Left lobe of liver (tissue), 2 donors: ENCODE measurements around the gene TRIM15. TPM values are rescaled to one million over a fixed set of nuclear protein-coding genes. Genes with fewer than 3 reads are reported as not detected.
"Not testable (repeated sequence)": the region's sequence is repeated elsewhere in the genome, so short reads cannot be mapped to it uniquely, and the experiment has no call there.

Experiments
- ATAC-seq: fragments of 200-7000 bp; cut with Tn5 transposase; one replicate; pipeline ENCODE4 v1.9.1; 2020; ENCODE audit warnings: mild to moderate bottlenecking, moderate library complexity
- DNase-seq: peaks from one replicate; pipeline ENCODE4 v3.0.0-alpha.2; 2020; ENCODE audit warnings: low spot score
- total RNA-seq: library from RNA; stranded (reverse); gene quantifications from one replicate; pipeline ENCODE4 v1.2.1, GENCODE V29; 2021
- donor health status: DM: no; HTN: no; CAD: no; lungs with moderate emphysema.
- donor health status: DM: no; HTN: yes; CAD: no.

TRIM15 gene
- total RNA-seq, 1 donor from 2014 or later = 3.0 TPM

DNA sequence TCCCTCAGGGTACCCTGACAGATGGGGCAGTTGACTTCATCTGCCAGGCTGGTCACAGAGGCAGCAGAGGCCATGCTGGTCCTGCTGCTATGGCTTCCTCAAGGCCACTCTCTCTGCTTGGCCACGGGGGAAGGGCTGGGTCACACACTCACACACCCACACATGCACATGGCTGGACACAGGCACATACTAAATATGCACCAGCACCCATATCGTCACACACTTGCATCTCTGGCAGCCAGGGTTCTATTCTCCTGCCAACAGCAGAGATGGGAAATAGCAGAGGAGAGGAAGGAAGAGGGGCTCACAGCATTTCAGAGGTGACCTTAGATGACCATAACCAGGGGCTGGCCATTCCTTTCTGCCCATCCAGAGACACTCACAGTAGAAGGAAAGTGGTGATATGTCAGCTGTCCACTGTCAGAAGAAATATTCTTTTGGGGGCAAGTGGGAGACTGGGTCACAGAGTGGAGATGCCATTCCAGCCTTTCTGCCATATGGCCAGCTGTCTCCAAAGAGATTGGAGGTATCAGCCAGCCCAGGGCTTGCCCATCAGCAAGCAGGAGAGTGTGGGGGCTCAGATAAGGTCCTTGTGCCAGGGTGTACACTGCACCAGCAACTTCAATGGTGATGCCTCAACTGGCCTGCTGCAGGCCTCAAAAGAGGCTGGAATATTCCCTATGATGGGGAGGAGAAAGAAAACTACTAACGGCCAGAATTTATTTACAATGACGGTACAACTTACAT, 2.4 kb upstream of the TRIM15 start, which contains the start of gene TRIM10:
TSS of gene TRIM10 (minus strand) at position 427 of the 747 bp plus-strand sequence. CDS start at position 74, 353 bp downstream.
- ATAC-seq (no peak), DNase-seq (no peak)

GRCh38 chr6:30162265-30163089, 869 bp upstream of the TRIM15 start:
- DNase-seq = no peak

DNA sequence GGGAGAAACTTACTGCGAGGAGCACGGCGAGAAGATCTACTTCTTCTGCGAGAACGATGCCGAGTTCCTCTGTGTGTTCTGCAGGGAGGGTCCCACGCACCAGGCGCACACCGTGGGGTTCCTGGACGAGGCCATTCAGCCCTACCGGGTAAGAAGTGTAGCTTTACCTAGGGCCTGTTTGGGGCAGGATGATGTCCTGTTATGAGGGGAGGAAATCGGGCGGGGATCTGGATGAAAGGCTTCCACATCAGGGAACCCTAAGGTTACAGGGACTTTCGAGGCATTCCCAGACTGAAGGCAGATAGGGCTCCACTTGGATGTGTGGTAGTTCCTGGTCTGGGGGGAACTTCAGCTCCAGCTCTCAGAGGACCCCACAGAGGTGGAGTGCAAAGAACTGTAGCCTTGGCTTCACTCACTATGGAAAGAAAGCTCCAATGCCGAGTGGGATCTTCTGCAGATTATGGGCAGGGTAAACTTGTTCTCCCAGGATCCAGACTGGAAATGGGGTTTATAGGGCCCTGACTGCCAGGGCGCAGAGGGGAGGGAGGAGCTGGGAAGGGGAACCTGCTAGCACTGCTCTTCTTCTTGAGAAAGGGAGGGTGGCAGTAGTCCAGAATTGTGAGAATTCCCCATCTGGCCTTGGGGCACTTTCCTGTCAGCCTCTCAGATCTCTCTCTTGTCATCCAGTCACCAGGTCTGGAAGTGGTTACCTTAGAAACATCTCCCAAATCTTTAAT, 740 bp downstream of the TRIM15 start:
- DNase-seq = no peak
- peak; percentile 16 for ATAC-seq

More at GRCh38 chr6:30162265-30163089, 869 bp upstream of the TRIM15 start:
- ATAC-seq = no peak

DNA sequence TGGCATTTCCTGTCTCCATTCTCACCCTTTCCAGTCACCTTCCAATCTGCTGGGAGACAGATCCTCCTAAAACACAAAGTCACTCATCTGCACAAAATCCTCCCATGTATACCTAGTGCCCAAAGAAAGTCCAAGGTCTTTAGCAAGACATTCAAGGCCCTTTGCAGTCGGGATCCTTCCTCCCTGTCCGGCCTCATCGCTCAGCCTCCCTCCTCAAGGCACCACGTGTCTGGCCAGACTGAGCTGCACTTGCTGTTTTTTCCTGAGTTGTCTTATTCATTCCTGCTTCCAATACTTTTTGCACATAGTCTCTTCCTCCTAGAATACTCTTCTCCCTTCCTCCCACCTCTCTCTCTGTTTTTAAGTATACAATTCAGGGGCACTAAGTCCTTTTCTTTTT, 1.4 kb downstream of the TRIM15 start:
- no peak for ATAC-seq
- DNase-seq = no peak

- ATAC-seq, DNase-seq: not testable (repeated sequence)
Observed at GRCh38 chr6:30165238-30165637, 1.9 kb downstream of the TRIM15 start.

DNA sequence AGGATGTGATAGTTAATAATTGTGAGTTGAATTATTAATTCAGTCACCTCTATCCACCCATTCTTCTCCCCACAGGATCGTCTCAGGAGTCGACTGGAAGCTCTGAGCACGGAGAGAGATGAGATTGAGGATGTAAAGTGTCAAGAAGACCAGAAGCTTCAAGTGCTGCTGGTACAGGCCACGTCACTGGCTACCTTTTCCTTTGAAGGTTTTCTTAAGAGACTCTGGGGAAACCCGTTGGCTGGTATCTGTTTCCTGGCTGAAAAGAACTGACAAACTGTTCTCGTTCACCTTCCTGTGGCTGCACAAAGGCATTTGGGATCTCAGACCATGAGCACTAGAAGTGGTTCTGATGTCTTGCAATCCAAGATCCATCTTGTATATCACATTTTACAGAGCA, 3.8 kb downstream of the TRIM15 start:
- DNase-seq (no peak), ATAC-seq (no peak)

DNA sequence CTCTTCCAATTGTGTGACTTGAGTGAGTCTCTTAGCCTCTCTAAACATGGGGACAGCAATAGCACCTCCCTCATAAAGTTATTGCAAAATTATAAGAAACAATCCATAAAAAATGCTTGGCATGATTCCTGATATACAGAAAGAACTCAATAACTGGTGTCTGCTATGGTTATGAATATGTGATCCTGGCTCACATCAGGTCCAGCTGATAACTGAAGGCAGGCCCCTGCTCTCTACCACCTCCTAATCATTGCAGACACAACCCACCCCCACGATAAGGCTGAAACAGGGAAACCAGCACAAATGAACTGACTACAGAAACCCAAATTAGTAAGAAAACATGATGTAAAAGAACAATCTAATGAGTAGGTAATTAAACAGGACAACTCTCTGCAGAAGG, 5.4 kb downstream of the TRIM15 start:
- DNase-seq (no peak), ATAC-seq (no peak)

- DNase-seq = no peak
Observed at GRCh38 chr6:30169658-30170614, 6.6 kb downstream of the TRIM15 start.

GRCh38 chr6:30171677-30172471, 8.5 kb downstream of the TRIM15 start:
- no peak for ATAC-seq
- DNase-seq = no peak

More at GRCh38 chr6:30169658-30170614, 6.6 kb downstream of the TRIM15 start:
- ATAC-seq = peak; percentile 95

DNA sequence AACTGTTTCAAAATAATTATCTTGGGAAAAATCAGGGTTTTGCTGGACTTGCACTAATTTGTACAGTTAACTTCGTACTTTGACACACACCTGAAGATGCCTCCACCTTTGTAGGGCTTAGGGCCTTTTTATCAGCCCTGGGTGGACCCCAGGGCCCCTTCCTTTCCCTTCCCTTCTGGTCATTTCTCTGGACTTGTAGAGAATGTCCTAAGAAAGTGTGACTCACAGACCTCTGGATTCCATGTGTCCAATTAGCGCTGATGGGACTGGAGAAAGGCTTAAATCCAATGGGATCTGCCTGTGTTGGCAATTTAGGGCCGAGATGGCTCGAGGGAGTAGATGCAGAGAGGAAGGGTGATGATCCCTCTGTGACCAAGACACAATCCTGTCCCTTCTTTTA, 9.3 kb downstream of the TRIM15 start:
- DNase-seq (no peak), ATAC-seq (no peak)

GRCh38 chr6:30175765-30176164, 12.4 kb downstream of the TRIM15 start:
- no peak for ATAC-seq
- no peak for DNase-seq

DNA sequence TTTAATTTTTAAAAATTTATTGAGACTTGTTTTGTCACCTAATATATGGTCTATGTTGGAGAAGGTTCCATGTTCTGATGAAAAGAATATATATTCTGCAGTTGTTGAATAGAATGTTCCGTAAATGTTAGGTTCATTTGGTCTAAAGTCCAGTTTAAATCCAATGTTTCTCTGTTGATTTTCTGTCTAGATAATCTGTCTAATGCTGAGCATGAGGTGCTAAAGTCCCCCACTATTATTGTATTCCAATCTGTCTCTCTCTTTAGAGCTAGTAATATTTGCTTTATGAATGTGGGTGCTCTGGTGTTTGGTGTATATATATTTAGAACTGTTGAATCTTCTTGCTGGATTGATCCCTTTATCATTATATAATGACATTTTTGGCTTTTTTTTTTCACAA, 15.5 kb downstream of the TRIM15 start:
- DNase-seq = no peak

GRCh38 chr6:30180145-30180544, 16.8 kb downstream of the TRIM15 start:
- ATAC-seq (no peak), DNase-seq (no peak)

More for the DNA sequence above, 15.5 kb downstream of the TRIM15 start:
- ATAC-seq = no peak

DNA sequence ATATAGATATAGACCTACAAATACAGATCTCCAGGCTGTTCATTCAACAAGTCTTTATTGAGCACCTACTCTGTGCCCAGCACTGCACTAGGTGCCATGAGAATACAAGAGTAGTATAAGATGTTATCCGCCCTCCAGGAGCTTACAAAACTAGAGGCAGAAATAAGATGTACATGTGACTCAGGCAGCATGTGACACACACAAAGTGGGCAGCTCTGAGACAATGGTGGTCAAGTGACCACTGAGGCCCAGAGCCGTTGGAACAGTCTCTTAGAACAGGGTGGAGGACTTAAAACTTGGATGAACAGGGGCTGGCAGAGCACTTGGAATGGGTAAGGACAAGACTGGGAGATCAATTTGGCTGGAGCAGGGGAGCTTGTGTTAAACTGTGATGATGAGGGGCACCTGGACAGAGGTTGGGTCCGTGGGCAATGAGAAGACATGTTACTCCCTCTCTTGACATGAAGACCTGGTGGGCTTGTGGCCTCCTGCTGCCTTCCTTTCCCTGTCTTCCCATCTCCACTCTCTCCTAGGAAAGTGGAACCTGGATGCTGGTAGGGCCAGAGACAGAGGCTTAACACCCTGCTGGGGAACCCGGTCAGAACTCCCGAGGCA, 21.2 kb downstream of the TRIM15 start:
- ATAC-seq (peak; percentile 14), DNase-seq (no peak)

GRCh38 chr6:30185846-30186484, 22.6 kb downstream of the TRIM15 start:
- ATAC-seq = peak; percentile 10

DNA sequence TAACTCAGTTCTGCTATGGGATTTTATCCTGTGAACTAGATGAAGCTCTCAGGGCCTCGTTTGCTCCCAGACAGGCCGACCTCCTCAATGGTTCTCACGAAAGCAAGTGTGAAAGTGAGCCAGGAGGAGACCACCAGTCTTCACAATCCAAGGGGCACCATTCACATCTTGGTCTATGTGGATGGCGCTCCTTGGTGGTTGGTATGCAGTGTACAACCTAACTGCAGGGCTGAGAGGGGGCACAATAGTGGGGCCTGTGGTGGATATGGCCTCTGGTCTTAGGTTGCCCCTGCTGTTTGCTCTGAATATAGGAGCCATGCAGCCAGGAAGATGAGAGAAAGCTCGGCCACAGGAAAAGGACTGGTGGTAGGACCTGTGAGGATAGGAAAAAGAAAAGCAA, 25.2 kb downstream of the TRIM15 start:
- ATAC-seq = no peak
- DNase-seq = no peak

More at GRCh38 chr6:30185846-30186484, 22.6 kb downstream of the TRIM15 start:
- DNase-seq = no peak

DNA sequence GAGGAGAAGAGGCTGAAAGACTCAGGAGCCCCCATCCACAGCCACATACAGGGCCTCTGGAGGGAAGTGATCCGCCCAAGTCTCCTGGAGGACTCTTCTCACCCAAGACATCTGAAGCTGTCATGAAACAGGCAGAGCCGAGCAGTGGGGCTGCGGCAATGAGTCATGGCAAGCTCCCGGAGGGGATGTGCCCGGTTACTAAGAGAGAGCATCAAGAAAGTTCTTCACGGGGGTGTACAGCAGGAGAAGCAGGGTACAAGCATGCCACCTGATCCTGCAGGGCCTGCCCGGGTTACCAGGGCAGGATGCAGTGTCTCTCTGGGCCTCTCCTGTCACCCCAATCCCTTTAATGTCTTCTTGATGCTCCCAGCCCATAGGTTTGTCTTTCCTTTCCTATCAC, 28.7 kb downstream of the TRIM15 start:
- no peak for DNase-seq
- ATAC-seq = no peak
